Thyroid gland (tissue), 4 donors: ENCODE data around the gene ACP6. TPM values are rescaled to one million over a fixed set of nuclear protein-coding genes. Genes with fewer than 3 reads are reported as not detected.

Experiments
- DNase-seq, 2 donors: peaks; one replicate each; pipeline ENCODE4 v3.0.0-alpha.2; 2019
- H3K27ac ChIP-seq, 3 donors: fragments of 200-600 bp; sonication (generic); 1 replicate in 2 of 3; 2 replicates in 1 of 3; pipeline ENCODE4 v1.5.1; 2016 to 2019; ENCODE audit warnings: mild to moderate bottlenecking in 1 of 3, moderate library complexity in 1 of 3
- H3K27me3 ChIP-seq: fragments of 200-600 bp; sonication (generic); one replicate; pipeline ENCODE4 v1.5.1; 2019
- H3K36me3 ChIP-seq, 2 donors: fragments of 200-600 bp; sonication (generic); one replicate each; pipeline ENCODE4 v1.5.1; 2016 to 2019
- H3K4me1 ChIP-seq, 2 donors: fragments of 200-600 bp; sonication (generic); one replicate each; pipeline ENCODE4 v1.5.1; 2017 to 2019
- H3K4me3 ChIP-seq, 3 donors: fragments of 200-600 bp; sonication (generic); replicated peaks in 1 of 3; 1 replicate in 2 of 3; 2 replicates in 1 of 3; pipeline ENCODE4 v1.5.1; 2016; ENCODE audit warnings: mild to moderate bottlenecking in 1 of 3
- H3K9me3 ChIP-seq: fragments of 200-600 bp; sonication (generic); one replicate; pipeline ENCODE4 v1.5.1; 2017
- CTCF ChIP-seq, 6 experiments: fragments of 200-600 bp in 3 of 6; fragments of 450-650 bp in 3 of 6; sonication (generic) in 3 of 6; IDR thresholded peaks; one replicate each; pipeline ENCODE4 v1.5.1; 2016 to 2019; ENCODE audit warnings: antibody characterized with exemption in 6 of 6, mild to moderate bottlenecking in 2 of 6, inconsistent platforms in 1 of 6, moderate library complexity in 1 of 6
- POLR2A ChIP-seq, 2 donors: fragments of 450-650 bp; IDR thresholded peaks; one replicate each; pipeline ENCODE4 v1.6.1; 2017; ENCODE audit warnings: antibody characterized with exemption in 2 of 2, mild to moderate bottlenecking in 2 of 2, moderate library complexity in 1 of 2
- WGBS, 2 donors: methylation state at CpG; one replicate each; pipeline ENCODE4 v1.1.5; 2017; 5-methylcytosine and 5-hydroxymethylcytosine counted together
- intact Hi-C: fragments of 100-400 bp; cut with DNase I; formaldehyde crosslinking; loops from one replicate; pipeline ENCODE4 v1.15.1; 2023
- total RNA-seq, 4 donors: library from RNA; depleted of rRNA; stranded (reverse); fragments of >200 nt; gene quantifications; one replicate each; pipeline ENCODE4 v1.2.3, GENCODE V29; 2016

The ACP6 gene
- total RNA-seq, 4 donors from 2014 or later = 28.9 to 36.0 (median 31.5) TPM

- TF ChIP-seq POLR2A (IDR thresholded peaks at IDR 0.05) (no peak), CTCF (IDR thresholded peaks at IDR 0.05) (no peak)
- intact Hi-C loops = no loop called here
- H3K27ac ChIP-seq = no peak overlapping the region
Measured at GRCh38 chr1:147717051-147717705, 46.9 kb upstream of the ACP6 start.

GRCh38 chr1:147712605-147713004 is 42.3 kb upstream of the ACP6 start:
- H3K27me3 ChIP-seq = no peaks in the 10 kb centered on the region
- no peak for TF ChIP-seq CTCF (IDR thresholded peaks at IDR 0.05)
- no peak for TF ChIP-seq POLR2A (IDR thresholded peaks at IDR 0.05)
- DNase-seq = no peak
- peaks cover 0 to 7% of the 10 kb centered on the region in 2 donors for H3K4me1 ChIP-seq
- intact Hi-C loops = no loop called here
- H3K36me3 ChIP-seq = no peaks in the 10 kb centered on the region
- H3K4me3 ChIP-seq = no peak overlapping the region
- no peaks in the 10 kb centered on the region for H3K9me3 ChIP-seq
- H3K27ac ChIP-seq = no peak overlapping the region

More at GRCh38 chr1:147717051-147717705, 46.9 kb upstream of the ACP6 start:
- DNase-seq = peak; percentile 44 to 46
- no peaks in the 10 kb centered on the region for H3K27me3 ChIP-seq
- no peaks in the 10 kb centered on the region for H3K36me3 ChIP-seq
- H3K9me3 ChIP-seq = no peaks in the 10 kb centered on the region
- H3K4me3 ChIP-seq = no peak overlapping the region
- peaks cover 0 to 7% of the 10 kb centered on the region in 2 donors for H3K4me1 ChIP-seq
- WGBS, 2 donors = 52 to 60% methylated on average over 6 of the region's 6 CpGs

DNA sequence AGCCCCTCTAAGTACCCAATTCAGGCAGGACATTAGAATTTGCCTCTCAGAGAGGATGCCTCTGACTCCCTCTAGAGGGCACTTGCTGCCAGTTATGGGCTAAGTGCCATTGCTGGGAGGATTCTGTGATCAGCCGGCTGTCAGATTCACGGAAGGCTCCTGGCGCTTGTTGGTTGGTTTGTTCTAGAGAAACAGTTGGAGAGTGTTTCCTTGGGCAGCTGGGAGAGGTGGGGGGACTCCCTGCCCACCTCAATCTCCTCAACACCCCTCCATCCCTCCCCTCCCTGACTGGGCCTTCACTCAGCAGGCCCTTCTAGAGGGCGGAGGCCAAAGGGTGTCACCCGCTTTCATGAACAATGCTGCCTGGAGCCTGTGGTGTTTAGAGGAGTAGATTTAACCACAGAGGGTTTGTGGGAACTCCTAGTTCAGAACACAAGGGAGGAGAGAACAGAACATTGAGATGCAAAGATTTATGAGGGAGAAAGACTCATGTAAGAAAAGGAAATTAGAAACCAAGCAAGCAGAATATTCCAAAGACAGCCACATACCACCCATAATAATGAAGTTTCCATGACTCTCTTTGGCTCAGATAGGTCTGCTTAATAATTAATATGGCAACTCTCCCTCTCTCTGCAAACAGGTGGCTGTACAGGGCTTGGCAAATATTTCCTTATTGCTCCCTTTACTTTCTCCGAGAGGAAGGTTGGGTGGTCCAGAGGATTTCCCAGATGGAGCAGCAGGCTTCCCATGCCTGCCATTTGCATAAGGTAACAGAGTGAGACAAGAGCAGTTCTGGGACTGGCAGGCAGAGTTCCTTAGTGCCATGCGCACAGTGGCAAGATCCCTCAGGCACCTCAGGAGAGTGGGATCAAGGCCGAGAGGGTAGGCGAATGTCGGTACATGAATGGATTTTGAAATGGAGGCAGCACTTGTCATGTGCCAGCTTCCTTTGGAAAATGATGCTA is 30.0 kb upstream of the ACP6 start:
- 56% methylated on average over 10 of the region's 10 CpGs for WGBS, 2 donors
- no peak overlapping the region for H3K4me3 ChIP-seq
- DNase-seq = peak; percentile 77 to 81

DNA sequence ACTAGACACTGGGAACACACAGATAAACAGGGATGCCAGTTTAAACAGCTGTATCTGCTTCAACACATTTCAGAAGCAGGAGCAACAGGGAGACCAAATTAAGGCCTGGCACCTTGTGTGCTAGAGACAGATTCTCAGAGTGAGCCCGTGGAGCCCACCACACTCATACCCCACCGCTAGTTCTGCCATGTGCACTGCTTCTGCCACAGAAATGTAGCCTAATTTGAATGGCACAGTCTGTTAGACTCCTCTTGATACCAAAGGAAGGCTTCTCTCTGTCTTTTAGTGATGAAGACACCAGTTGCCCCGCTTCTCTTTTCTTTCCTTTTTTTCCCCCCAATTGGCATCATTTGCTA is 29.3 kb upstream of the ACP6 start:
- WGBS, 2 donors = 52 to 63% methylated on average over 3 of the region's 3 CpGs
- no peak for DNase-seq
- Histone ChIP-seq H3K27me3 (no peaks in the 10 kb centered on the region), H3K9me3 (no peaks in the 10 kb centered on the region), H3K36me3 (no peaks in the 10 kb centered on the region), H3K4me1 (no peaks in the 10 kb centered on the region), H3K27ac (no peak overlapping the region), H3K4me3 (no peak overlapping the region)
- TF ChIP-seq CTCF (IDR thresholded peaks at IDR 0.05) = no peak
- TF ChIP-seq POLR2A (IDR thresholded peaks at IDR 0.05) = no peak
- intact Hi-C loops = loop anchor here (10.0 kb wide), 1 partner anchor 185 kb away; no protein-coding TSS in a partner anchor

More for the DNA sequence above, 30.0 kb upstream of the ACP6 start:
- intact Hi-C loops = no loop called here
- Histone ChIP-seq H3K9me3 (no peaks in the 10 kb centered on the region), H3K36me3 (no peaks in the 10 kb centered on the region), H3K27me3 (no peaks in the 10 kb centered on the region), H3K4me1 (no peaks in the 10 kb centered on the region), H3K27ac (no peak overlapping the region)
- no peak for TF ChIP-seq POLR2A (IDR thresholded peaks at IDR 0.05)
- peak; percentile 69 to 88 (median 81) for TF ChIP-seq CTCF (IDR thresholded peaks at IDR 0.05)
